Smooth muscle cell (in vitro differentiated cells): Measurements from ENCODE around the gene ATXN1. TPM values are rescaled to one million over a fixed set of nuclear protein-coding genes. Genes with fewer than 3 reads are reported as not detected.

Experiments
- DNase-seq: peaks from one replicate; lab custom pipeline; 2025; ENCODE audit not compliant: unreplicated experiment; lab: John Stamatoyannopoulos, UW
- H2AFZ ChIP-seq: fragments of 200-600 bp; sonication (generic); 2 replicates; pipeline ENCODE4 v1.6.0; 2016; ENCODE audit warnings: antibody characterized with exemption, low read depth, mild to moderate bottlenecking
- H3F3A ChIP-seq: fragments of 200-600 bp; sonication (generic); 2 replicates; pipeline ENCODE4 v1.6.0; 2017; ENCODE audit warnings: antibody characterized with exemption, low read depth
- H3K27ac ChIP-seq: fragments of 200-600 bp; sonication (generic); 2 replicates; pipeline ENCODE4 v1.5.1; 2016; ENCODE audit warnings: low read depth, mild to moderate bottlenecking
- H3K27me3 ChIP-seq: fragments of 200-600 bp; sonication (generic); 2 replicates; pipeline ENCODE4 v1.6.1; 2016; ENCODE audit warnings: low read depth, mild to moderate bottlenecking
- H3K36me3 ChIP-seq: fragments of 200-600 bp; sonication (generic); 2 replicates; pipeline ENCODE4 v1.5.1; 2016; ENCODE audit warnings: low read depth
- H3K4me1 ChIP-seq: fragments of 200-600 bp; sonication (generic); 2 replicates; pipeline ENCODE4 v1.5.1; 2016; ENCODE audit warnings: low read depth
- H3K4me2 ChIP-seq: fragments of 200-600 bp; sonication (generic); 2 replicates; pipeline ENCODE4 v1.6.0; 2016; ENCODE audit warnings: mild to moderate bottlenecking
- H3K4me3 ChIP-seq: fragments of 200-600 bp; sonication (generic); 2 replicates; pipeline ENCODE4 v1.5.1; 2016; ENCODE audit warnings: mild to moderate bottlenecking
- H3K79me2 ChIP-seq: fragments of 200-600 bp; sonication (generic); 2 replicates; pipeline ENCODE4 v1.6.0; 2016; ENCODE audit warnings: low read depth, mild to moderate bottlenecking
- H3K9ac ChIP-seq: fragments of 200-600 bp; sonication (generic); 2 replicates; pipeline ENCODE4 v1.6.0; 2016; ENCODE audit warnings: low read depth
- H3K9me3 ChIP-seq: fragments of 200-600 bp; sonication (generic); replicated peaks from 2 replicates; pipeline ENCODE4 v1.5.1; 2016; ENCODE audit warnings: low read depth
- H4K20me1 ChIP-seq: fragments of 200-600 bp; sonication (generic); 2 replicates; pipeline ENCODE4 v1.6.0; 2016; ENCODE audit warnings: low read depth
- WGBS: methylation state at CpG from one replicate; pipeline ENCODE4 v1.1.7; 2016; ENCODE audit warnings: low lambda C conversion rate; 5-methylcytosine and 5-hydroxymethylcytosine counted together
- polyA plus RNA-seq: library from polyadenylated mRNA; unstranded; fragments of >200 nt; fragmentation: Nextera tagmentation; extraction: Ambion mirVana; gene quantifications from 2 replicates; pipeline ENCODE4 v1.2.1, GENCODE V29; 2016
- total RNA-seq: library from RNA; depleted of rRNA; stranded (reverse); fragments of >200 nt; gene quantifications from 2 replicates; pipeline ENCODE4 v1.2.3, GENCODE V29; 2014
- TF ChIP-seq, protein P1 (sequence below): fragments of 200-600 bp; sonication (generic); IDR thresholded peaks from 2 replicates; pipeline ENCODE4 v1.5.1; 2017; ENCODE audit warnings: borderline replicate concordance, mild to moderate bottlenecking, antibody characterized with exemption; ENCODE audit not compliant: insufficient read depth, poor library complexity, severe bottlenecking

The ATXN1 gene
- total and polyA plus RNA-seq, 2 experiments from 2014 or later = 17.9 to 40.6 TPM

- DNase-seq = no peak
- Histone ChIP-seq H3K9ac (peak overlapping the region; percentile 57), H3K27me3 (no peaks in the 10 kb centered on the region), H2AFZ (no peak overlapping the region), H3F3A (peaks cover 25% of the 10 kb centered on the region), H3K4me3 (no peak overlapping the region), H3K4me1 (peaks cover 31% of the 10 kb centered on the region), H3K79me2 (peaks cover 61% of the 10 kb centered on the region), H3K9me3 (no peaks in the 10 kb centered on the region), H3K36me3 (no peaks in the 10 kb centered on the region), H4K20me1 (no peaks in the 10 kb centered on the region), H3K27ac (peak overlapping the region; percentile 92), H3K4me2 (peak overlapping the region; percentile 37)
- 32% methylated on average over 4 of the region's 4 CpGs for WGBS
- TF ChIP-seq, protein P1, sequence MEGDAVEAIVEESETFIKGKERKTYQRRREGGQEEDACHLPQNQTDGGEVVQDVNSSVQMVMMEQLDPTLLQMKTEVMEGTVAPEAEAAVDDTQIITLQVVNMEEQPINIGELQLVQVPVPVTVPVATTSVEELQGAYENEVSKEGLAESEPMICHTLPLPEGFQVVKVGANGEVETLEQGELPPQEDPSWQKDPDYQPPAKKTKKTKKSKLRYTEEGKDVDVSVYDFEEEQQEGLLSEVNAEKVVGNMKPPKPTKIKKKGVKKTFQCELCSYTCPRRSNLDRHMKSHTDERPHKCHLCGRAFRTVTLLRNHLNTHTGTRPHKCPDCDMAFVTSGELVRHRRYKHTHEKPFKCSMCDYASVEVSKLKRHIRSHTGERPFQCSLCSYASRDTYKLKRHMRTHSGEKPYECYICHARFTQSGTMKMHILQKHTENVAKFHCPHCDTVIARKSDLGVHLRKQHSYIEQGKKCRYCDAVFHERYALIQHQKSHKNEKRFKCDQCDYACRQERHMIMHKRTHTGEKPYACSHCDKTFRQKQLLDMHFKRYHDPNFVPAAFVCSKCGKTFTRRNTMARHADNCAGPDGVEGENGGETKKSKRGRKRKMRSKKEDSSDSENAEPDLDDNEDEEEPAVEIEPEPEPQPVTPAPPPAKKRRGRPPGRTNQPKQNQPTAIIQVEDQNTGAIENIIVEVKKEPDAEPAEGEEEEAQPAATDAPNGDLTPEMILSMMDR = no peak
These were observed 77.5 kb downstream of the ATXN1 start for GRCh38 chr6:16683641-16684194.

- DNase-seq = no peak
- Histone ChIP-seq H3K9ac (peak overlapping the region; percentile 66), H3K27ac (peak overlapping the region; percentile 92), H3K9me3 (no peaks in the 10 kb centered on the region), H3K4me2 (peak overlapping the region; percentile 74), H3K36me3 (no peaks in the 10 kb centered on the region), H2AFZ (no peak overlapping the region), H3K79me2 (peaks cover 69% of the 10 kb centered on the region), H3F3A (peaks cover 15% of the 10 kb centered on the region), H3K27me3 (no peaks in the 10 kb centered on the region), H3K4me1 (peaks cover 42% of the 10 kb centered on the region), H3K4me3 (no peak overlapping the region), H4K20me1 (no peaks in the 10 kb centered on the region)
- WGBS = 11% methylated on average over 8 of the region's 8 CpGs
- TF ChIP-seq, protein P1 = no peak
These were observed 79.9 kb downstream of the ATXN1 start for GRCh38 chr6:16681260-16681873.

- Histone ChIP-seq H3K79me2 (peaks cover 64% of the 10 kb centered on the region), H4K20me1 (no peaks in the 10 kb centered on the region), H3K36me3 (no peaks in the 10 kb centered on the region), H3K9me3 (no peaks in the 10 kb centered on the region), H3F3A (peaks cover 15% of the 10 kb centered on the region), H3K4me1 (peaks cover 27% of the 10 kb centered on the region), H2AFZ (no peak overlapping the region), H3K27ac (no peak overlapping the region), H3K9ac (no peak overlapping the region), H3K4me3 (no peak overlapping the region), H3K27me3 (no peaks in the 10 kb centered on the region), H3K4me2 (no peak overlapping the region)
- DNase-seq = no peak
- TF ChIP-seq, protein P1 = no peak
- 100% methylated on average over 1 of the region's 1 CpG for WGBS
These were observed 82.2 kb downstream of the ATXN1 start for GRCh38 chr6:16679050-16679449.

GRCh38 chr6:16677458-16677857 is 83.8 kb downstream of the ATXN1 start:
- H3K4me2 ChIP-seq = peak overlapping the region; percentile 53
- H3K27ac ChIP-seq = peak overlapping the region; percentile 79
- no peak overlapping the region for H3K4me3 ChIP-seq
- peaks cover 25% of the 10 kb centered on the region for H3K4me1 ChIP-seq
- peaks cover 15% of the 10 kb centered on the region for H3F3A ChIP-seq
- H3K9me3 ChIP-seq = no peaks in the 10 kb centered on the region
- no peak for DNase-seq
- peaks cover 79% of the 10 kb centered on the region for H3K79me2 ChIP-seq
- H3K9ac ChIP-seq = peak overlapping the region; percentile 63
- H3K27me3 ChIP-seq = no peaks in the 10 kb centered on the region
- H3K36me3 ChIP-seq = no peaks in the 10 kb centered on the region
- TF ChIP-seq, protein P1 = no peak
- 30% methylated on average over 2 of the region's 2 CpGs for WGBS
- no peaks in the 10 kb centered on the region for H4K20me1 ChIP-seq
- H2AFZ ChIP-seq = no peak overlapping the region
